Retinal pigment epithelial cell (primary cell): ENCODE results near the gene TSSK3.

ENCODE experiments used
- DNase-seq: peaks from one replicate; pipeline ENCODE4 v3.0.0-alpha.2; 2010; ENCODE audit warnings: low read depth
- H3K4me3 ChIP-seq: 2 replicates; pipeline ENCODE4 v1.5.1; 2011; ENCODE audit warnings: mild to moderate bottlenecking, low read length, control low read depth, moderate library complexity
- CTCF ChIP-seq: conservative IDR thresholded peaks from 2 replicates; pipeline ENCODE4 v1.5.1; 2011; ENCODE audit warnings: low read depth, low read length, control low read depth, inconsistent platforms

Gene TSSK3

GRCh38 chr1:32400876-32401631, 38.7 kb downstream of the TSSK3 start:
- TF ChIP-seq CTCF: peak; percentile 96
- H3K4me3 ChIP-seq: no peak overlapping the region
- peak; percentile 72 for DNase-seq

GRCh38 chr1:32404946-32405345, 42.6 kb downstream of the TSSK3 start:
- no peak for TF ChIP-seq CTCF
- no peak for DNase-seq
- no peak overlapping the region for H3K4me3 ChIP-seq

GRCh38 chr1:32405672-32406467, 43.5 kb downstream of the TSSK3 start:
- no peak for TF ChIP-seq CTCF
- H3K4me3 ChIP-seq: no peak overlapping the region
- DNase-seq: no peak

- TF ChIP-seq CTCF: no peak
- no peak overlapping the region for H3K4me3 ChIP-seq
- DNase-seq: no peak
These were observed 44.3 kb downstream of the TSSK3 start for GRCh38 chr1:32406629-32407111.

- no peak overlapping the region for H3K4me3 ChIP-seq
- no peak for DNase-seq
- no peak for TF ChIP-seq CTCF
These were observed 48.9 kb downstream of the TSSK3 start for GRCh38 chr1:32411261-32411660.

- DNase-seq: no peak
- no peak overlapping the region for H3K4me3 ChIP-seq
- TF ChIP-seq CTCF: peak; percentile 73
These were observed 51.3 kb downstream of the TSSK3 start for GRCh38 chr1:32413507-32414185.
